ENCODE results near the gene PRLH.

- TF ChIP-seq POLR2A (IDR thresholded peaks at IDR 0.05; ENCODE audit: low read length) (no peak), GATA1 (IDR thresholded peaks at IDR 0.05; ENCODE audit: low read depth, low read length) (no peak)
These were observed 32.3 kb downstream of the PRLH start for GRCh38 chr2:237598468-237599208.

Measured in erythroblast (primary cell).